ENCODE measurements around the gene GLUD1.
"Not testable (repeated sequence)": the region's sequence is repeated elsewhere in the genome, so short reads cannot be mapped to it uniquely, and the experiment has no call there.

- TF ChIP-seq POLR2AphosphoS2 (conservative IDR thresholded peaks at IDR 0.05; ENCODE audit: low read length); POLR2A (IDR thresholded peaks at IDR 0.05; ENCODE audit: low read length); ZNF302 (CRISPR knock-in tag; IDR thresholded peaks at IDR 0.05); CTCF (IDR thresholded peaks at IDR 0.05); EP300 (IDR thresholded peaks at IDR 0.05); MAZ (IDR thresholded peaks at IDR 0.05; ENCODE audit: borderline replicate concordance, low read depth, low read length): not testable (repeated sequence)
Measured at GRCh38 chr10:87083576-87084290, 10.9 kb downstream of the GLUD1 start.
